Measurements from ENCODE around the gene ATPAF2.
"Not testable (repeated sequence)": the region's sequence is repeated elsewhere in the genome, so short reads cannot be mapped to it uniquely, and the experiment has no call there.

Gene ATPAF2

GRCh38 chr17:18008496-18009268 lies 30.3 kb downstream of the ATPAF2 start:
- H3K9me3 Mint-ChIP-seq, result no peaks in the 10 kb centered on the region
- H3K27me3 Mint-ChIP-seq, result no peaks in the 10 kb centered on the region
- H3K4me1 Mint-ChIP-seq (ENCODE audit: low read depth), result no peaks in the 10 kb centered on the region
- H3K4me3 Mint-ChIP-seq, result no peak overlapping the region
- no peak for DNase-seq
- H3K27ac Mint-ChIP-seq, result no peak overlapping the region
- H3K36me3 Mint-ChIP-seq (ENCODE audit: low read depth), result peaks cover 61% of the 10 kb centered on the region

- H3K27me3 Mint-ChIP-seq, result no peaks in the 10 kb centered on the region
- no peaks in the 10 kb centered on the region for H3K4me1 Mint-ChIP-seq (ENCODE audit: low read depth)
- H3K4me3 Mint-ChIP-seq, result no peak overlapping the region
- H3K36me3 Mint-ChIP-seq (ENCODE audit: low read depth), result peaks cover 43% of the 10 kb centered on the region
- H3K9me3 Mint-ChIP-seq, result no peaks in the 10 kb centered on the region
- no peak for DNase-seq
- peak overlapping the region; percentile 27 for H3K27ac Mint-ChIP-seq
These were observed 32.3 kb downstream of the ATPAF2 start for GRCh38 chr17:18006495-18007239.

GRCh38 chr17:18005496-18005895 lies 33.5 kb downstream of the ATPAF2 start:
- H3K27me3 Mint-ChIP-seq, result no peaks in the 10 kb centered on the region
- no peaks in the 10 kb centered on the region for H3K4me1 Mint-ChIP-seq (ENCODE audit: low read depth)
- no peak overlapping the region for H3K4me3 Mint-ChIP-seq
- no peak for DNase-seq
- peaks cover 33% of the 10 kb centered on the region for H3K36me3 Mint-ChIP-seq (ENCODE audit: low read depth)
- peak overlapping the region; percentile 24 for H3K27ac Mint-ChIP-seq
- no peaks in the 10 kb centered on the region for H3K9me3 Mint-ChIP-seq

- H3K4me3 Mint-ChIP-seq, result no peak overlapping the region
- H3K4me1 Mint-ChIP-seq (ENCODE audit: low read depth), result no peaks in the 10 kb centered on the region
- H3K27ac Mint-ChIP-seq, result no peak overlapping the region
- DNase-seq, result no peak
- no peaks in the 10 kb centered on the region for H3K27me3 Mint-ChIP-seq
- no peaks in the 10 kb centered on the region for H3K9me3 Mint-ChIP-seq
- H3K36me3 Mint-ChIP-seq (ENCODE audit: low read depth), result peaks cover 27% of the 10 kb centered on the region
These were observed 34.1 kb downstream of the ATPAF2 start for GRCh38 chr17:18004884-18005305.

- Mint-ChIP-seq H3K27ac (no peak overlapping the region), H3K4me1 (ENCODE audit: low read depth) (no peaks in the 10 kb centered on the region), H3K36me3 (ENCODE audit: low read depth) (peaks cover 22% of the 10 kb centered on the region), H3K27me3 (no peaks in the 10 kb centered on the region), H3K9me3 (no peaks in the 10 kb centered on the region), H3K4me3 (no peak overlapping the region)
- no peak for DNase-seq
These were observed 34.6 kb downstream of the ATPAF2 start for GRCh38 chr17:18004345-18004744.

GRCh38 chr17:18002171-18002570 lies 36.8 kb downstream of the ATPAF2 start:
- H3K4me3 Mint-ChIP-seq, result no peak overlapping the region
- no peak for DNase-seq
- H3K4me1 Mint-ChIP-seq (ENCODE audit: low read depth), result no peaks in the 10 kb centered on the region
- H3K9me3 Mint-ChIP-seq, result no peaks in the 10 kb centered on the region
- peaks cover 8% of the 10 kb centered on the region for H3K36me3 Mint-ChIP-seq (ENCODE audit: low read depth)
- no peak overlapping the region for H3K27ac Mint-ChIP-seq
- H3K27me3 Mint-ChIP-seq, result no peaks in the 10 kb centered on the region

- H3K4me3 Mint-ChIP-seq, result no peak overlapping the region
These were observed 38.9 kb downstream of the ATPAF2 start for GRCh38 chr17:18000030-18000408.

GRCh38 chr17:17999364-18000029 lies 39.5 kb downstream of the ATPAF2 start:
- Mint-ChIP-seq H3K36me3 (ENCODE audit: low read depth) (no peaks in the 10 kb centered on the region), H3K4me3 (no peak overlapping the region), H3K4me1 (ENCODE audit: low read depth) (no peaks in the 10 kb centered on the region), H3K27ac (no peak overlapping the region), H3K9me3 (no peaks in the 10 kb centered on the region), H3K27me3 (no peaks in the 10 kb centered on the region)
- DNase-seq, result no peak

More at GRCh38 chr17:18000030-18000408, 38.9 kb downstream of the ATPAF2 start:
- DNase-seq, result no peak
- no peaks in the 10 kb centered on the region for H3K4me1 Mint-ChIP-seq (ENCODE audit: low read depth)
- no peaks in the 10 kb centered on the region for H3K36me3 Mint-ChIP-seq (ENCODE audit: low read depth)
- H3K27me3 Mint-ChIP-seq, result no peaks in the 10 kb centered on the region
- no peaks in the 10 kb centered on the region for H3K9me3 Mint-ChIP-seq
- H3K27ac Mint-ChIP-seq, result no peak overlapping the region

GRCh38 chr17:17998934-17999333 lies 40.0 kb downstream of the ATPAF2 start:
- Mint-ChIP-seq H3K9me3 (no peaks in the 10 kb centered on the region), H3K4me3 (no peak overlapping the region), H3K27ac (no peak overlapping the region), H3K36me3 (ENCODE audit: low read depth) (no peaks in the 10 kb centered on the region), H3K27me3 (no peaks in the 10 kb centered on the region), H3K4me1 (ENCODE audit: low read depth) (no peaks in the 10 kb centered on the region)
- no peak for DNase-seq

GRCh38 chr17:17995887-17996286 lies 43.1 kb downstream of the ATPAF2 start:
- H3K27ac Mint-ChIP-seq, result not testable (repeated sequence)

GRCh38 chr17:17994271-17995069 lies 44.5 kb downstream of the ATPAF2 start:
- Mint-ChIP-seq H3K4me1 (ENCODE audit: low read depth) (peaks cover 2% of the 10 kb centered on the region), H3K27me3 (no peaks in the 10 kb centered on the region), H3K9me3 (no peaks in the 10 kb centered on the region), H3K36me3 (ENCODE audit: low read depth) (no peaks in the 10 kb centered on the region), H3K4me3 (no peak overlapping the region), H3K27ac (no peak overlapping the region)
- no peak for DNase-seq

More at GRCh38 chr17:17995887-17996286, 43.1 kb downstream of the ATPAF2 start:
- not testable (repeated sequence) for H3K27me3 Mint-ChIP-seq; H3K4me3 Mint-ChIP-seq; DNase-seq; H3K36me3 Mint-ChIP-seq (ENCODE audit: low read depth); H3K9me3 Mint-ChIP-seq; H3K4me1 Mint-ChIP-seq (ENCODE audit: low read depth)

- H3K27me3 Mint-ChIP-seq, result no peaks in the 10 kb centered on the region
- peaks cover 2% of the 10 kb centered on the region for H3K4me1 Mint-ChIP-seq (ENCODE audit: low read depth)
- no peaks in the 10 kb centered on the region for H3K9me3 Mint-ChIP-seq
- no peak overlapping the region for H3K27ac Mint-ChIP-seq
- H3K36me3 Mint-ChIP-seq (ENCODE audit: low read depth), result no peaks in the 10 kb centered on the region
- no peak for DNase-seq
- H3K4me3 Mint-ChIP-seq, result no peak overlapping the region
These were observed 45.1 kb downstream of the ATPAF2 start for GRCh38 chr17:17993852-17994251.

- Mint-ChIP-seq H3K9me3 (no peaks in the 10 kb centered on the region), H3K4me1 (ENCODE audit: low read depth) (peaks cover 2% of the 10 kb centered on the region), H3K27ac (no peak overlapping the region), H3K36me3 (ENCODE audit: low read depth) (no peaks in the 10 kb centered on the region), H3K4me3 (no peak overlapping the region), H3K27me3 (no peaks in the 10 kb centered on the region)
- DNase-seq, result no peak
These were observed 45.6 kb downstream of the ATPAF2 start for GRCh38 chr17:17993366-17993765.

GRCh38 chr17:17990282-17990681 lies 48.7 kb downstream of the ATPAF2 start:
- Mint-ChIP-seq H3K36me3 (ENCODE audit: low read depth) (no peaks in the 10 kb centered on the region), H3K27ac (no peak overlapping the region), H3K9me3 (no peaks in the 10 kb centered on the region)

More at GRCh38 chr17:17990282-17990681, 48.7 kb downstream of the ATPAF2 start:
- Mint-ChIP-seq H3K4me3 (no peak overlapping the region), H3K4me1 (ENCODE audit: low read depth) (peaks cover 2% of the 10 kb centered on the region), H3K27me3 (no peaks in the 10 kb centered on the region)
- DNase-seq, result no peak
